Measurements from ENCODE around the gene RHCE.
"Not testable (repeated sequence)": the region's sequence is repeated elsewhere in the genome, so short reads cannot be mapped to it uniquely, and the experiment has no call there.

The RHCE gene

GRCh38 chr1:25420715-25421114 is at the start of gene RHCE:
RHCE (minus strand) TSS chr1:25420825; CDS start chr1:25420786, 39 bp downstream.
- not testable (repeated sequence) for DNase-seq

GRCh38 chr1:25469177-25469576 is 48.6 kb upstream of the RHCE start:
- DNase-seq: no peak

- no peak for DNase-seq
Measured at GRCh38 chr1:25468033-25468432, 47.4 kb upstream of the RHCE start.

DNA sequence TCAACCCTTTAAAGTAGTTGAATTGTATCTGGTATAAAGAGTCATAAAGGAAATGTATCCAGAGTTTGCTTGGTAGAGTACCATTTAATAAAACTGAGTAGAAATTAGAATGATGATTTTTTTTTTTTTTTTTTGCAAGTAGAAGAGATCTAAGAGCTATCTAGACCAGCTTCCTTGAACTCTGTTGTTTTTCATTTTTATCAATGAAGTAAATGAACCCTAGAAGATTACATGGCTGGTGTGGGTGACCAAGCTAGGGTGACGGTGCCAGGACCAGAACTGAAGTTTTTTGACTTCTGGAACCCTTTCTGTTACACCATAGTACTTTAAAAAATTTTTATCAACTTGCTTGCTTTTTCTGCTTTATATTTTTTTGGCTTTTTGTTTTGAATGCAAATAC is 47.0 kb upstream of the RHCE start:
- no peak for DNase-seq

DNA sequence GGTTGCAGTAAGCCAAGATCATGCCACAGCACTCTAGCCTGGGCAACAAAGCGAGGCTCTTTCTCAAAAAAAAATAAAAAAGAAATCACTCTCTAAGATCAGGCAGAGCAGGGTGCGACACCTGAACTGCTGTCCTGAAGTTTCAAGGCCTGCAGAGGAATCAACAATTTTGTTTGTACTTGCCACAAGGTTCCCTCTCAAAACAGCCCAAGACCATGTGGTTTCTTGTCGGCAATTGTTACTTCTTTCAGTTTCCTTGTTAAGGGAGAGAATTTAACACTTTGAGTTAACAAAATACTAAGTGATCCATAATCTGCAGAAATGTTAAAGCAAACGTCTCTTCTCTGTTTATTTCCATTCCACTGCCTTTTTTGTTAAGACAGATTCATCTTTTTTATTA is 46.6 kb upstream of the RHCE start:
- DNase-seq: no peak

DNA sequence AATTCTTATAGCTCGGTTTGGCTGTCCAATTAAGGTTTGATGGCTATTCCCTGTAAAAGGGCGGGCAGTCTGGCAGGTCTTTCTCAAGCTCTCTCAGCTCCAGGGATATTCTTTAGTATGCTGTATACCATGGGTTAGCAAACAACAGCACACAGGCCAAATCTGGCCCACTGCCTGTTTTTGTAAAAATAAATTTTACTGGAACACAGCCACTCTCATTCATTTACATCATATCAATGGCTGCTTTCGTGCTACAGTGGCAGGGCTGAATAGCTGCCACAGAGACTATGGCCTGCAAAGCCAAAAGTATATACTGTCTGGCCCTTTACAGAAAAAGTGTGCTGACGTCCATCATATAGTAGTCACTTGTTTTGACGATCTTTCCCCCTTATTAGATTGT is 42.1 kb upstream of the RHCE start:
- DNase-seq: no peak

DNA sequence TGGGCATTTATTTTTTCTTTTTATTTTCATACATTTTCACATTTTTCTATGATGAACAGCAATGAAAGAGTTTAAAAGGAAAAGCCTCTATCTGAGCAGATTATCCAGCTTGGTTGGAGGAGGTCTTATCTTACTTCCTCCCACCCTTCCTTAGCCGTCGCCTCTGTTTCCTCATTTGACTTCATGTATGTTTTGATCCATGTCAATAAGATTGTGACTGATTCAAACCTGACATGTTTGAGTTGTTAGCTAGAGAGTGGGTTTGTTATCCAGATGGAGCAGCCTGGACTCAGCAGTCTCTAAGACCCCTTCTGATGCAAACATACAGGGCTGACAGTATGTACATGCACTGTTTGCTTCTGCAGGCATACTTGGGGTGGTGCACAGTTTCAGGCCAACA is 41.2 kb upstream of the RHCE start:
- DNase-seq: no peak

- DNase-seq: not testable (repeated sequence)
Measured at GRCh38 chr1:25460816-25461215, 40.2 kb upstream of the RHCE start.

DNA sequence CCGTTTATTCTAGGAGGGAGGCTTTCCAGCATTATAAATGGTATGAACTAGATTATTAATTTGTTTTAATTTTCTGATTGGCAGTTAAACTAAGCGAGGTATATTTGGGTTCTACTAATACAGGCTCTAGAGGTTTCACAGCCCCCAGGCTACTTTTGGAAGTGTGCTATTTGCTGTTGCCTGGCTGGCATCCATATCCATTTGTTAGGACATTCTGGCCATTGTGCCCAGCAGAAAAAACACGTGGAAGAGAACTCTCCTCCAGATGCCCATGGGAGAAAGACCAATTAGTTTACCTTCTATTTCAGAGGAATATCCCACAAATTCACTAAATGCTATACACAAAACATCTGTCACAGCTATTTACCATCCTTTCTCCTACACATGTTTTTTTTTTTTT is 39.4 kb upstream of the RHCE start:
- no peak for DNase-seq

DNA sequence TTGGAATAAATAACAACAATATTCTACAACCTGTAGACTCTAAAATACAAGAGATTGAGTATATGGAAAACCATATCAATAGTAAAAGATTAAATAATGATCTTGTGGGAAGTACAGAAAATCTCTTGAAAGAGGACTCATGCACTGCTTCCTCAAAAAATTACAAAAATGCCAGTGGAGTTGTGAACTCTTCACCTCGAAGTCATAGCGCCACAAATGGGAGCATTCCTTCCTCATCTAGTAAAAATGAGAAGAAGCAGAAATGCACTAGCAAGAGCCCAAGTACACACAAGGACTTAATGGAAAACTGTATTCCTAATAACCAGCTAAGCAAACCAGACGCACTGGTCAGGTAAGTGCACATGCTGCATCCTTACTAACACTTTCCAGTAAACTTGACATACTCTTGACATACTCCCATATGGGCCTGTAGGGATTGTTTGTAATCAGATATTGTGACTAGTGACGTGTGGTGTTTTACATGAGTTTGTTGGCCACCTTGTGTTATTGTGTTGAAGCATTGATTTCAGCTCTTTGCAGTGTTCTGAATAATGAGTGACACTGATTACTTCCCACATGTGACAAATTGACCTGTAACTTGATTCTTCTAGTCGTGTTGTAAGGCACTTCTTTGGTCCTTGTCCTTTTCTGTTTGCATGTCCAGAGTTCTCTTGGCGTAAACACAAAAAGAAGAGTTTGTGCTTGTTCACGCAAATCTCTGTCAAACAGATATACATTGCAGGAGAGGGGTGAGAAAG is 38.1 kb upstream of the RHCE start:
- DNase-seq: no peak

- no peak for DNase-seq
Measured at GRCh38 chr1:25456502-25456901, 35.9 kb upstream of the RHCE start.

GRCh38 chr1:25451908-25452307 is 31.3 kb upstream of the RHCE start:
- no peak for DNase-seq

DNA sequence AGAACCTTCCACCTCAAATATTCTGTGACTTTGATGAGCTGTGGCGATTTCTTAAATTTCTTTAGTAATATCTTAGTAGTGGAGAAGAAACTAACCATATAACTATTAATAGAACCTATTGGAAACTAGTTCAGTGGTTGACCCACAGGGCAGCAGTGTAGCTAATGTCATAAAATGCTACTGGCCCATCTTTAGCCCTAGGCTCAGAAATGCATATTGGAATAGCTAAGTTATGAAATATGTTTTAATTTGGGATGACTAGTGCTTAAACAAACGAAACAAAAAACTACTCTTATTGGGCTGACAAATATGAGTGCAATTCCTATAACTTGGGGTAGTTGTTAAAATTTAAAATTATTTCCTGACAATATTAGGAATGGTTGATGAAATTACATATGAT is 30.3 kb upstream of the RHCE start:
- DNase-seq: no peak

- no peak for DNase-seq
Measured at GRCh38 chr1:25447547-25447946, 26.9 kb upstream of the RHCE start.

- no peak for DNase-seq
Measured at GRCh38 chr1:25445993-25446538, 25.4 kb upstream of the RHCE start.

DNA sequence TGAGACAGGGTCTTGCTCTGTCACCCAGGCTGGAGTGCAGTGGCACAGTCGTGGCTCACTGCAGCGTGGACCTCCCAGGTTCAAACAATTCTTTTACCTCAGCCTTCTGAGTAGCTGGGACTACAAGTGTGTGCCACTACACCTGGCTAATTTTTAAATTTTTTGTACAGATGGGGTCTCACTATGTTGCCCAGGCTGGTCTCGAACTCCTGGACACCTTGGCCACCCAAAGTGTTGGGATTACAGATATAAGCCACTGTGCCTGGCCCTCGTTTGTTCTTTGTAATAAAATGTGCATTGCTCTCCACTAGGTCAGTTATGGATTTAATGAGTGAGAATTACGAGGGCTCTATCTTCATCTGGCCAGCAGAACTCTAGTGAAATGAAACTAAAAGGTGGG is 24.0 kb upstream of the RHCE start:
- DNase-seq: not testable (repeated sequence)

GRCh38 chr1:25443030-25443699 is 22.5 kb upstream of the RHCE start:
- no peak for DNase-seq

- no peak for DNase-seq
Measured at GRCh38 chr1:25442178-25442577, 21.6 kb upstream of the RHCE start.

DNA sequence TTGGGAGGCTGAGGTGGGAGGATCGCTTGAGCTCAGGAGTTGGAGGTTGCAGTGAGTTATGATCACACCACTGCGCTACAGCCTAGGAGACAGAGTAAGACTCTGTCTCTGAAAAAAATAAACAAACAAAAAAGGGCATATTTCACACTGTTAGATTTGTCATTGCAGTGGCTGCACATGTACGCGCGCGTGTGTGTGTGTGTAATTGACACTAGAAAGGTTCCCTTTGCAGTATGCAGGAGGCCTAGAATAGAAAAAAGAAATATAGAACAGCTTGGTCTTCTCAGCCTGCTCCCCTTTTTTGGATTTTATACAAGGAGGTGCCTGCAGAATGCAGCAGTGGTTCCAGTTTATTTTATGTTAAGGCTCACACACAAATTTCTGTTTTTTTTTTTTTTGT is 18.7 kb upstream of the RHCE start:
- DNase-seq: no peak

DNA sequence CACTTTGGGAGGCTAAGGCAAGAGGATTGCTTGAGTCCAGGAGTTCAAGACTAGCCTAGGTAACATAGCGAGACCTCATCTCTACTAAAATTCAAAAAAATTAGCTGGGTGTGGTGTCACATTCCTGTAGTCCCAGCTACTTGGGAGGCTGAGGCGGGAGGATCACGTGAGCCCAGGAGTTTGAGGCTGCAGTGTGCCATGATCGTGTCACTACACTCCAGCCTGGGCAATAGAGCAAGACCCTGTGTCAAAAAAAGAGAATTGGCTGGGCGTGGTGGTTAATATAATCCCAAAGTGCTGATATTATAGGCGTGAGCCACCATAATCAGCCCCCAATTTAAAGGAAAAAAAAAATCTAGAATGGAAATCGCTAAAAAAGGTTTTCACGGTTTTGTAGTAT is 17.0 kb upstream of the RHCE start:
- DNase-seq: no peak

GRCh38 chr1:25435397-25436108 is 14.9 kb upstream of the RHCE start:
- DNase-seq: no peak

GRCh38 chr1:25433389-25434186 is 13.0 kb upstream of the RHCE start:
- DNase-seq: no peak
